Suprapubic skin (tissue), 3 donors: ENCODE measurements around the gene ZNRF3.

Experiments
- EP300 ChIP-seq: sonication (generic); formaldehyde crosslinking; IDR thresholded peaks from one replicate; pipeline ENCODE4 v1.6.1; 2017; ENCODE audit warnings: antibody characterized with exemption
- TF ChIP-seq, protein P1 (sequence below), 2 donors: fragments of 200-600 bp in 1 of 2; fragments of 450-650 bp in 1 of 2; sonication (generic) in 1 of 2; IDR thresholded peaks; one replicate each; pipeline ENCODE4 v1.5.1; 2016 to 2019; ENCODE audit warnings: antibody characterized with exemption in 2 of 2, mild to moderate bottlenecking in 1 of 2, moderate library complexity in 1 of 2

- TF ChIP-seq, protein P1, sequence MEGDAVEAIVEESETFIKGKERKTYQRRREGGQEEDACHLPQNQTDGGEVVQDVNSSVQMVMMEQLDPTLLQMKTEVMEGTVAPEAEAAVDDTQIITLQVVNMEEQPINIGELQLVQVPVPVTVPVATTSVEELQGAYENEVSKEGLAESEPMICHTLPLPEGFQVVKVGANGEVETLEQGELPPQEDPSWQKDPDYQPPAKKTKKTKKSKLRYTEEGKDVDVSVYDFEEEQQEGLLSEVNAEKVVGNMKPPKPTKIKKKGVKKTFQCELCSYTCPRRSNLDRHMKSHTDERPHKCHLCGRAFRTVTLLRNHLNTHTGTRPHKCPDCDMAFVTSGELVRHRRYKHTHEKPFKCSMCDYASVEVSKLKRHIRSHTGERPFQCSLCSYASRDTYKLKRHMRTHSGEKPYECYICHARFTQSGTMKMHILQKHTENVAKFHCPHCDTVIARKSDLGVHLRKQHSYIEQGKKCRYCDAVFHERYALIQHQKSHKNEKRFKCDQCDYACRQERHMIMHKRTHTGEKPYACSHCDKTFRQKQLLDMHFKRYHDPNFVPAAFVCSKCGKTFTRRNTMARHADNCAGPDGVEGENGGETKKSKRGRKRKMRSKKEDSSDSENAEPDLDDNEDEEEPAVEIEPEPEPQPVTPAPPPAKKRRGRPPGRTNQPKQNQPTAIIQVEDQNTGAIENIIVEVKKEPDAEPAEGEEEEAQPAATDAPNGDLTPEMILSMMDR (IDR thresholded peaks at IDR 0.05), result no peak
- TF ChIP-seq EP300, result no peak
Observed at GRCh38 chr22:28953403-28953802, 70.0 kb downstream of the ZNRF3 start.
